Esophagus squamous epithelium (tissue), 5 donors: Measurements from ENCODE around the gene SRBD1. TPM values are rescaled to one million over a fixed set of nuclear protein-coding genes. Genes with fewer than 3 reads are reported as not detected.
"Not testable (repeated sequence)": the region's sequence is repeated elsewhere in the genome, so short reads cannot be mapped to it uniquely, and the experiment has no call there.

ENCODE experiments used
- DNase-seq: peaks from one replicate; lab custom pipeline; 2025; lab: John Stamatoyannopoulos, UW
- H3K27ac ChIP-seq, 4 donors: fragments of 200-600 bp; sonication (generic); one replicate each; pipeline ENCODE4 v1.5.1; 2016 to 2019; ENCODE audit warnings: mild to moderate bottlenecking in 1 of 4
- H3K27me3 ChIP-seq, 4 donors: fragments of 200-600 bp; sonication (generic); 1 replicate in 3 of 4; 2 replicates in 1 of 4; pipeline versions ENCODE4 v1.5.1 to v1.6.0; 2017 to 2021; ENCODE audit warnings: antibody characterized with exemption in 1 of 4
- H3K36me3 ChIP-seq, 3 donors: fragments of 200-600 bp; sonication (generic); one replicate each; pipeline ENCODE4 v1.5.1; 2016 to 2019
- H3K4me1 ChIP-seq, 3 donors: fragments of 200-600 bp; sonication (generic); one replicate each; pipeline ENCODE4 v1.5.1; 2017 to 2019
- H3K4me3 ChIP-seq, 4 donors: fragments of 200-600 bp; sonication (generic); 1 replicate in 3 of 4; 2 replicates in 1 of 4; pipeline ENCODE4 v1.5.1; 2016 to 2019; ENCODE audit warnings: mild to moderate bottlenecking in 2 of 4, moderate library complexity in 1 of 4
- H3K9me3 ChIP-seq, 3 donors: fragments of 200-600 bp; sonication (generic); one replicate each; pipeline ENCODE4 v1.5.1; 2016 to 2019
- POLR2A ChIP-seq, 4 donors: fragments of 450-650 bp; IDR thresholded peaks; one replicate each; pipeline ENCODE4 v1.6.1; 2017; ENCODE audit warnings: antibody characterized with exemption in 4 of 4, mild to moderate bottlenecking in 4 of 4, moderate library complexity in 3 of 4
- WGBS, 2 donors: methylation state at CpG; one replicate each; pipeline ENCODE4 v1.1.5; 2018; 5-methylcytosine and 5-hydroxymethylcytosine counted together
- intact Hi-C: fragments of 100-400 bp; cut with DNase I; formaldehyde crosslinking; loops from one replicate; pipeline ENCODE4 v1.15.0; 2022
- total RNA-seq, 4 donors: library from RNA; depleted of rRNA; stranded (reverse); fragments of >200 nt; gene quantifications; one replicate each; pipeline ENCODE4 v1.1.0, GENCODE V29; 2016
- TF ChIP-seq, protein P1 (sequence below), 6 experiments: fragments of 450-650 bp in 4 of 6; fragments of 200-600 bp in 2 of 6; sonication (generic) in 2 of 6; IDR thresholded peaks; one replicate each; pipeline ENCODE4 v1.5.1; 2016 to 2019; ENCODE audit warnings: antibody characterized with exemption in 6 of 6, mild to moderate bottlenecking in 4 of 6, moderate library complexity in 4 of 6
- donor health status: DM: yes; HTN: yes; CAD: no.

Gene SRBD1
- total RNA-seq, 4 donors from 2014 or later: 5.0 to 21.6 (median 13.1) TPM

DNA sequence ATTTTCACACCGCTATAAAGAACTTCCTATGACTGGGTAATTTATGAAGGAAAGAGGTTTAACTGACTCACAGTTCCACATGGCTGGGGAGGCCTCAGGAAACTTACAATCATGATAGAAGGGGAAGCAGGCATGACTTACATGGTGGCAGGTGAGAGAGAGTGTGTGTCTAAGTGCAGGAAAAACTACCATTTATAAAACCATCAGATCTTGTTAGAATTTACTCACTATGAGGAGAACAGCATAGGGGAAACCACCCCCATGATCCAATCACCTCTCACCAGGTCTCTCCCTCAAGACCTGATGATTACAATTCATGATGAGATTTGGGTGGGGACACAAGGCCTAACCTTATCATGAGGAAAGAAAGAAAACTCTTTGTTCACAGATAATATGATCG, 174.6 kb downstream of the SRBD1 start:
- DNase-seq: no peak
- no peak for TF ChIP-seq POLR2A (IDR thresholded peaks at IDR 0.05)
- TF ChIP-seq, protein P1, sequence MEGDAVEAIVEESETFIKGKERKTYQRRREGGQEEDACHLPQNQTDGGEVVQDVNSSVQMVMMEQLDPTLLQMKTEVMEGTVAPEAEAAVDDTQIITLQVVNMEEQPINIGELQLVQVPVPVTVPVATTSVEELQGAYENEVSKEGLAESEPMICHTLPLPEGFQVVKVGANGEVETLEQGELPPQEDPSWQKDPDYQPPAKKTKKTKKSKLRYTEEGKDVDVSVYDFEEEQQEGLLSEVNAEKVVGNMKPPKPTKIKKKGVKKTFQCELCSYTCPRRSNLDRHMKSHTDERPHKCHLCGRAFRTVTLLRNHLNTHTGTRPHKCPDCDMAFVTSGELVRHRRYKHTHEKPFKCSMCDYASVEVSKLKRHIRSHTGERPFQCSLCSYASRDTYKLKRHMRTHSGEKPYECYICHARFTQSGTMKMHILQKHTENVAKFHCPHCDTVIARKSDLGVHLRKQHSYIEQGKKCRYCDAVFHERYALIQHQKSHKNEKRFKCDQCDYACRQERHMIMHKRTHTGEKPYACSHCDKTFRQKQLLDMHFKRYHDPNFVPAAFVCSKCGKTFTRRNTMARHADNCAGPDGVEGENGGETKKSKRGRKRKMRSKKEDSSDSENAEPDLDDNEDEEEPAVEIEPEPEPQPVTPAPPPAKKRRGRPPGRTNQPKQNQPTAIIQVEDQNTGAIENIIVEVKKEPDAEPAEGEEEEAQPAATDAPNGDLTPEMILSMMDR (IDR thresholded peaks at IDR 0.05): no peak
- H3K36me3 ChIP-seq: no peaks in the 10 kb centered on the region
- WGBS, 2 donors: 30 to 68% methylated on average over 2 of the region's 2 CpGs
- H3K4me3 ChIP-seq: no peak overlapping the region
- no peaks in the 10 kb centered on the region for H3K4me1 ChIP-seq
- intact Hi-C loops: no loop called here
- no peak overlapping the region for H3K27ac ChIP-seq
- no peaks in the 10 kb centered on the region for H3K27me3 ChIP-seq
- no peaks in the 10 kb centered on the region for H3K9me3 ChIP-seq

DNA sequence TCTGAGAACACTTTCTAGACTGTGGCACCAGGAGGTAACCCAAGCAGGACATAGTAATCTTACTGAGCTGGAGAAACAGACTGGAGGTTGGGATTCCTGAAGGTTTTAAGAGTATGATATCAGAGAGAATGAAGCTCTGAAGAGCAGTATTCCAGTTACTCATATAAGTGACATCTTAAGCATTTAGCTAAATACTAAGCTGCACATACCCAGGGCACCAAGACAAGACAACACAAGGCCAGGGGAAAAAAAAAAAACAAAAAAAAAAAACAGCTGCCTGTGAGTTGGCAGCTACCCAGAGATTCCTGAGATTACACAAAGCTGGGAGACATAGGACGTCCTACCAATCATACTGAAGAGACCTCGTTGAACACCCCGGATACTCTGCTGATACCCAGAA, 175.8 kb downstream of the SRBD1 start:
- 61 to 73% methylated on average over 3 of the region's 3 CpGs for WGBS, 2 donors
- no peaks in the 10 kb centered on the region for H3K36me3 ChIP-seq
- H3K4me1 ChIP-seq: no peaks in the 10 kb centered on the region
- TF ChIP-seq POLR2A (IDR thresholded peaks at IDR 0.05): no peak
- TF ChIP-seq, protein P1 (IDR thresholded peaks at IDR 0.05): no peak
- H3K9me3 ChIP-seq: no peaks in the 10 kb centered on the region
- no peak overlapping the region for H3K27ac ChIP-seq
- DNase-seq: no peak
- H3K4me3 ChIP-seq: no peak overlapping the region
- no peaks in the 10 kb centered on the region for H3K27me3 ChIP-seq
- intact Hi-C loops: no loop called here

DNA sequence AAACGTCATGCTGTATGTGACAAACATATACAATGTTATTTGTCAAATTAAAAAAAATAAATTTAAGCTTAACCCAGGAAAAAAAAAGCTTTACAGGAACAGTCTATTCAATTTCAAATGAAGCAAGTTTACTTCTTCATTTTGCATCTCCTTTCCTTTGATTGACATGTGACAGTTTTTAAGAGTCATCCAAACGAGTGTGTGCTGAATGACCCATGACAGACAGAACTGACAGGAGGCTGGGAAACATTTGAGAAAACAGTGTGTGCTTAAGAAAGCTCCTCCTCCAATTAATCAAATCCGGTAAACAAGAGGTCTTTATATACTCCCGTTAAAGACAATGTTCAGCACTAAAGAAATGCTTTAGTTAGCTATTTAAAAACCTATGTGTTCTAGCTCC, 177.7 kb downstream of the SRBD1 start:
- no peaks in the 10 kb centered on the region for H3K27me3 ChIP-seq
- H3K4me1 ChIP-seq: no peaks in the 10 kb centered on the region
- H3K9me3 ChIP-seq: no peaks in the 10 kb centered on the region
- TF ChIP-seq POLR2A (IDR thresholded peaks at IDR 0.05): no peak
- TF ChIP-seq, protein P1 (IDR thresholded peaks at IDR 0.05): no peak
- no peaks in the 10 kb centered on the region for H3K36me3 ChIP-seq
- WGBS, 2 donors: 38 to 45% methylated on average over 4 of the region's 4 CpGs
- intact Hi-C loops: no loop called here
- no peak for DNase-seq
- H3K4me3 ChIP-seq: no peak overlapping the region
- no peak overlapping the region for H3K27ac ChIP-seq

DNA sequence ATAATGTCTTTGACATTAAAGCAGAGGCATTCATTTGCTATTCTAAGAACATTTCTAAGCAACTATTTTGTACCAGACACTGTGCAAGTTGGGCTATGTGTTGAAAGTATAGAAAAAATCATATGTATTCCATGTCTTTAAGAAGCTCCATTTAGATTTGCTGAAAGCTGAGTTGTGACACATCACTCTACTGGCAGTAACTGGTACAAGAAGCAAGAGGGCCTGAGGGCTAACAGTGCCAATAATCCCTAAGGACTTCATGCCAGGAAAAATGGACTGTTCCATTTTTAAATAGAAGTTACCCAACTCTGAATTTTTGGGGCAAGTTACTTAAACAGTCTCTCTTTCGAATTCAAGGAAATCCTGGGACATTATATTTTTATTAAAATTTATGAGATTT, 178.7 kb downstream of the SRBD1 start:
- TF ChIP-seq POLR2A (IDR thresholded peaks at IDR 0.05): no peak
- TF ChIP-seq, protein P1 (IDR thresholded peaks at IDR 0.05): no peak
- no peak overlapping the region for H3K4me3 ChIP-seq
- DNase-seq: no peak
- no peaks in the 10 kb centered on the region for H3K27me3 ChIP-seq
- WGBS, 2 donors: 80 to 83% methylated on average over 1 of the region's 1 CpG
- intact Hi-C loops: no loop called here
- H3K4me1 ChIP-seq: no peaks in the 10 kb centered on the region
- no peaks in the 10 kb centered on the region for H3K36me3 ChIP-seq
- H3K9me3 ChIP-seq: no peaks in the 10 kb centered on the region
- no peak overlapping the region for H3K27ac ChIP-seq

DNA sequence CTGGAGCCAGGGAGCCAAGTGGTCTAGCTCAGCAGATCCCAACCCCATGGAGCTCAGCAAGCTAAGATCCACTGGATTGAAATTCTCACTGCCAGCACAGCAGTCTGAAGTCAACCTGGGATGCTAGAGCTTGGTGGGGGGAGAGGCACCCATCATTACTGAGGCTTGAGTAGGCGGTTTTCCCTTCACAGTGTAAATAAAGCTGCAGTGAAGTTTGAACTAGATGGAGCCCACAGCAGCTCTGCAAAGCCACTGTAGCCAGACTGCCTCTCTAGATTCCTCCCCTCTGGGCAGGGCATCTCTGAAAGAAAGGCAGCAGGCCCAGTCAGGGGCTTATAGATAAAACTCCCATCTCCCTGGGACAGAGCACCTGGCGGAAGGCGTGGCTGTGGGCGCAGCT, 185.0 kb downstream of the SRBD1 start:
- DNase-seq, H3K27ac ChIP-seq, H3K36me3 ChIP-seq, H3K27me3 ChIP-seq, H3K9me3 ChIP-seq, H3K4me1 ChIP-seq, H3K4me3 ChIP-seq, intact Hi-C loops: not testable (repeated sequence)
- 100% methylated on average over 1 of the region's 4 CpGs; no CpG with 5 or more reads in 1 of the 2 donors for WGBS, 2 donors

DNA sequence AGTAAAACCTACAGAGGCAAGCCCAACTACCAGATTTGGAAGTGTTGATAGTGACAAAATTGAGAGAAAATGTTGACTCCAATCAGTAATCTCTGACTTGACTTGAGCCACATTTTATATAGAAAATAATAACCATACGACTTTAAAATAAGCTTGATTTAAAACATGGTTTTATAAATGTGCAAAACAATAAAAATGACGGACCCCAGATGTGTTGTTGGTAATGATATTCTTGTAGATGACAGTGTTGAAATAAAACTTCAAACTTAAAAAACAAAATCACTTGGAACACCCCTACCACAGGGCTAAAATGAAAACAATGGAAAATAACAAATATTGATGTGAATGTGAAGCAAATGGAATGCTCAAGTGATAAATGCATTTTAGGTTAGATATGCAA, 188.1 kb downstream of the SRBD1 start:
- Histone ChIP-seq H3K36me3 (peaks cover 0 to 17% (median 1%) of the 10 kb centered on the region in 3 donors), H3K9me3 (no peaks in the 10 kb centered on the region), H3K27me3 (no peaks in the 10 kb centered on the region), H3K27ac (no peak overlapping the region), H3K4me1 (no peaks in the 10 kb centered on the region), H3K4me3 (no peak overlapping the region)
- no peak for DNase-seq
- WGBS, 2 donors: 64 to 90% methylated on average over 2 of the region's 2 CpGs
- TF ChIP-seq POLR2A (IDR thresholded peaks at IDR 0.05): no peak
- TF ChIP-seq, protein P1 (IDR thresholded peaks at IDR 0.05): no peak
- intact Hi-C loops: no loop called here
